Transverse colon (tissue), 4 donors: ENCODE measurements around the gene CALN1.

ENCODE experiments used
- CTCF ChIP-seq, 5 experiments: fragments of 200-600 bp in 3 of 5; fragments of 450-650 bp in 2 of 5; sonication (generic) in 3 of 5; IDR thresholded peaks; 1 replicate in 2 of 5; 2 replicates in 3 of 5; pipeline ENCODE4 v1.5.1; 2016 to 2017; ENCODE audit warnings: antibody characterized with exemption in 5 of 5, inconsistent platforms in 3 of 5, mild to moderate bottlenecking in 2 of 5, moderate library complexity in 1 of 5
- EP300 ChIP-seq: sonication (generic); formaldehyde crosslinking; IDR thresholded peaks from one replicate; pipeline ENCODE4 v1.6.1; 2017; ENCODE audit warnings: antibody characterized with exemption, low read depth
- POLR2A ChIP-seq: fragments of 450-650 bp; IDR thresholded peaks from one replicate; pipeline ENCODE4 v1.6.1; 2016; ENCODE audit warnings: antibody characterized with exemption, mild to moderate bottlenecking, moderate library complexity
- POLR2AphosphoS5 ChIP-seq, 3 donors: sonication (generic); formaldehyde crosslinking; IDR thresholded peaks; one replicate each; pipeline ENCODE4 v1.6.1; 2016; ENCODE audit warnings: antibody characterized with exemption in 3 of 3

GRCh38 chr7:71976645-71977044, 435.5 kb downstream of the CALN1 start:
- TF ChIP-seq CTCF (IDR thresholded peaks at IDR 0.05) (no peak), POLR2A (no peak), POLR2AphosphoS5 (IDR thresholded peaks at IDR 0.05) (no peak), EP300 (no peak)
